Stimulated activated CD4-positive, alpha-beta T cell treated with anti-CD3 and anti-CD28 coated beads, Interleukin-15, amount 100 ng/mL, for 48 hours (primary cell): Measurements from ENCODE around the gene KRTAP1-4.
"Not testable (repeated sequence)": the region's sequence is repeated elsewhere in the genome, so short reads cannot be mapped to it uniquely, and the experiment has no call there.

Experiments used
- DNase-seq, 2 donors: peaks; one replicate each; pipeline ENCODE4 v3.0.0-alpha.2; 2020; ENCODE audit warnings: low read depth in 2 of 2

The KRTAP1-4 gene

GRCh38 chr17:41048441-41048840 is 18.4 kb upstream of the KRTAP1-4 start:
- no peak for DNase-seq

DNA sequence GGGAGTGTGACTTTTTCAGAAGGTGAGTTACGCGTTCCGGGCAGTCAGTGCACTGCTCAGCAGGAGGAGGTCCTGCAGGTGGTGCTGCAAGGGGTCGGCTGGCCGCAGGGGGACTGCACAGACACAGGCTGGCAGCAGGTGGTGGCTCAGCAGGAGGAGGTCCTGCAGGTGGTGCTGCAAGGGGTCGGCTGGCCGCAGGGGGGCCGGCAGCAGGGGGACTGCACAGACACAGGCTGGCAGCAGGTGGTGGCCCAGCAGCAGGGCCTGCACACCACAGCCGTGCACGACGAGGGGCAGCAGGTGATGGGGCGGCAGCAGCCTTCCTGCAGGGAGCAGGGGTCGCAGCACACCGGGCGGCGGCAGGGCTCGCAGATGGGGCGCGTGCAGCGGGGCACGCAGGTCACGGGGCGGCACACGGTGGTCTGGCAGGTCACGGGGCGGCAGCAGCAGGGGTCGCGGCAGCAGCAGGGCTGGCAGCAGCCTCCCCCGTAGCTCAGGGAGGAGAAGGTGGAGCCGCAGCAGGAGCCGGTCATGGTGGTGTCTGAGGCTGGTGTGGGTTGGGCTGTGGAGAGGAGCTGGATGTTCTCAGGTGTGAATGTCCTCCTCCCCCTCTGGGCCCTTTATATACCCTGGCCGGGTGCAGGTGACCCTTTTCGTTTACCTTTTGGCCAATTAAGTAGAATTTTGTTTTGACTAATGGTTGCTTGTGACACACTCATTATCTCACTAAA is 16.9 kb upstream of the KRTAP1-4 start, which contains the start of gene KRTAP2-1:
KRTAP2-1 (minus strand) TSS at position 582 of the 731 bp plus-strand sequence; CDS start at position 533, 49 bp downstream.
- DNase-seq: not testable (repeated sequence)

GRCh38 chr17:41042953-41043352 is 13.0 kb upstream of the KRTAP1-4 start:
- DNase-seq: no peak

DNA sequence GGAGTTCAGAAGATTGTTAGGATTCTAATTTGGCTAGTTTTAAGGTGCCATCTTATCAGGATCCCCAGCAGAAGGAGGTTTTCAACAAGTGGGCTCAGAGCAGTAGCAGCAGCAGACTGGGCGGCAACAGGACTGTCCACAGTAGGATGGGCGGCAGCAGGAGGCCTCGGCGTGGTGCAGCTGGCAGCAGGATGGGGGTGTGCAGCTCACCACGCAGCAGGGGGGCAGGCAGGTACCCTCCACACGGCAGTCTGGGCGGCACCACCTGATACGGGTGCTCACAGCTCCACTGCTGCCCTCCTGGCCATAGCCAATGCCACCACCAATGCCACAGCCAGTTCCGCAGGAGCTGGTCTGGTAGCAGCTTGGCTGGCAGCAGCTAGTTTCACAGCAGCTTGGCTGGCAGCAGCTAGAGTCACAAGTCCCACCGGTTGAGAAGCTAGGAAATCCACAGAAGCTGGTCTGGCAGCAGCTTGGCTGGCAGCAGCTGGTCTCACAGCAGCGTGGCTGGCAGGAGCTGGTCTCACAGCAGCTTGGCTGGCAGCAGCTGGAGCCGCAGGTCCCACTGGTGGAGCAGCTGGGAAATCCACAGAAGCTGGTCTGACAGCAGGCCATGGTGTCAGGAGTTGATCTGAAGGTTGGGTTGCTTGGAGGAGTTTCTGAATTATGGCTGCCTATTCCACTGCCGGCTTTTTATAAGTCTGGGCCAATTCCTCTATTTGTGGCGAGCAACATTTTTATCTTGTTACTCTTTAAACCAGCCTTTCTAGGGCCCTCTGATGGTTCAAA is 11.0 kb upstream of the KRTAP1-4 start, which contains the start of gene KRTAP1-1:
KRTAP1-1 (minus strand) TSS at position 668 of the 789 bp plus-strand sequence; CDS start at position 615, 53 bp downstream.
- DNase-seq: not testable (repeated sequence)

- no peak for DNase-seq
Observed at GRCh38 chr17:41037853-41038350, 7.9 kb upstream of the KRTAP1-4 start.

DNA sequence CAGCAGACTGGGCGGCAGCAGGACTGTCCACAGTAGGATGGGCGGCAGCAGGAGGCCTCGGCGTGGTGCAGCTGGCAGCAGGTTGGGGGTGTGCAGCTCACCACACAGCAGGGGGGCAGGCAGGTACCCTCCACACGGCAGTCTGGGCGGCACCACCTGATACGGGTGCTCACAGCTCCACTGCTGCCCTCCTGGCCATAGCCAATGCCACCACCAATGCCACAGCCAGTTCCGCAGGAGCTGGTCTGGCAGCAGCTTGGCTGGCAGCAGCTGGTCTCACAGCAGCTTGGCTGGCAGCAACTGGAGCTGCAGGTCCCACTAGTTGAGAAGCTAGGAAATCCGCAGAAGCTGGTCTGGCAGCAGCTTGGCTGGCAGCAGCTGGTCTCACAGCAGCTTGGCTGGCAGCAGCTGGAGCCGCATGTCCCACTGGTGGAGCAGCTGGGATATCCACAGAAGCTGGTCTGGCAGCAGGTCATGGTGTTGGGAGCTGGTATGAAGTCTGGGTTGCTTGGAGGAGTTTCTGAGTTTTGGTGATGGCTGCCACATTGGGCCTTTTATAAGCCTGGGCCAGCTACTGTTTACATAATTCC is 4.4 kb upstream of the KRTAP1-4 start, which contains the start of gene KRTAP1-3:
KRTAP1-3 (minus strand) TSS at position 529 of the 590 bp plus-strand sequence; CDS start at position 476, 53 bp downstream.
- DNase-seq: not testable (repeated sequence)

DNA sequence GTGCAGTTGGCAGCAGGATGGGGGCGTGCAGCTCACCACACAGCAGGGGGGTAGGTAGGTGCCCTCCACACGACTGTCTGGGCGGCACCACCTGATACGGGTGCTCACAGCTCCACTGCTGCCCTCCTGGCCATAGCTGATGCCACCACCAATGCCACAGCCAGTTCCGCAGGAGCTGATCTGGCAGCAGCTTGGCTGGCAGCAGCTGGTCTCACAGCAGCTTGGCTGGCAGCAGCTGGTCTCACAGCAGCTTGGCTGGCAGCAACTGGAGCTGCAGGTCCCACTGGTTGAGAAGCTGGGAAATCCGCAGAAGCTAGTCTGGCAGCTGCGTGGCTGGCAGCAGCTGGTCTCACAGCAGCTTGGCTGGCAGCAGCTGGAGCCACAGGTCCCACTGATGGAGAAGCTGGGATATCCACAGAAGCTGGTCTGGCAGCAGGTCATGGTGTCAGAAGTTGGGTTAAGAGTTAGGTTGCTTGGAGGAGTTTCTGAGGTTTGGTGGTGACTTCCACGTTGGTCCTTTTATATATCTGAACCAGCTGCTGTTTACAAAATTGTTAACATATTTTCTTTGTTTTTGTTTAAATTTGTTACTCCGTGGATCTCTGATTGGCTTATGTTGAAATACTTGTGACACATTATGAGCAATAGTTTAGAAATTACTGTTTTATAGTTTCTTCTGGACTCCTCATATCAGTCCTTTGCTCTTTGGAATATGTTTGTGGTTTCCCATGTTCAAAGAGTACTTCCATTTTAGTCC is 3.1 kb downstream of the KRTAP1-4 start, which contains the start of gene KRTAP1-5:
KRTAP1-5 (minus strand) TSS at position 494 of the 757 bp plus-strand sequence; CDS start at position 441, 53 bp downstream.
- DNase-seq: no peak

DNA sequence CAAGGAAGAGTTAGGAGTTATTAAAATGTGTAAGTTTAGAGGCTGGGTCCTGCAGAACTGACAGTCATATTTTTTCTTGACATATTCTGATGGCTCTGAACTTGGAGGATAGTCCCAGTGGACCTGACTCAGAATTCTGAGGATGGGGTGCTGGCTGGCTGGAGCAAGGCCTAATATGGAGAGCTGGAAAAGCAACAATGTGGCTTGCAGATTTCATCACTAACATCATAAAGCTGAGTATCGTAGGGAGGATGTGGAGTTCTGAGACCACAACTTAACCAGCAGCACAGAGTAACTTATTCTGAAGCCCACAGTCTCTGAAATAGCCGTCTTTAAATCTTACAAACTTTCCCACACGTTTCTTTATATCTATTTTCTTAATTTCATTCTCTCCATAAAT is 5.3 kb downstream of the KRTAP1-4 start:
- no peak for DNase-seq

DNA sequence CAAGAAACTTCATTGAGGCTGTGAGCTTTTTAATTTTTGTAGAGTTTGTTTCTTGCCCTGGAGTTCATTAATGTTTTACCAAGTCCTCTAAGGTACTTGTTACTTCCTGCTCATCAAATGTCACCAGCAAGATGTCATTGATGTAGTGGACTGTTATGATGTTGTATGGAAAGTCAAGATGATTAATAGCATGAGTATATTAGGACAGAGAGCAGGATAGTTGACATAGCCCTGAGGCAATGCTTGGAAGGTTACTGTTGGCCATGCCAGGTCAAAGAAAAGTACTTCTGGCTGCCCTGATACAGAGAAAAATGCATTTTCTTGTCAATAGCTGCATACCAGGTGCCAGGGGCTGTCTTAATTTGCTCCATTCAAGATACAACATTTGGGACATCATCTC is 9.7 kb downstream of the KRTAP1-4 start:
- DNase-seq: no peak

DNA sequence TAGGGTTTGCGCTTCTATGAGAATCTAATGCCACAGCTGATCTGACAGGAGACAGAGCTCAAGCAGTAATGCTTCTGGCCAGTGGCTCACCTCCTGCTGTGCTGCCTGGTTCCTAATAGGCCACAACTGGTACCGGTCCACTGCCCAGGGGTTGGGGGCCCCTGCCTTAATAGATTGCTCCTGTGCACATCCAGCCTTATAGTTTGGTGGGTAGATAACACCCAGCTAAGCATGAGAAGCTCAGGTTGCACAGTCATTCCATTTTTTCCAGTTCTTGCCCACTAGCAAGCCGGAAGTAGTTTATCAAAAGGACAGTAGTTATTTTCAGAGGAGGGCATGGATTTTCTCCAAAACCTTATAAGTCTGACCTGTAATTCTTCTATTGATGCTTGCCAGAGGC is 10.6 kb downstream of the KRTAP1-4 start:
- no peak for DNase-seq

DNA sequence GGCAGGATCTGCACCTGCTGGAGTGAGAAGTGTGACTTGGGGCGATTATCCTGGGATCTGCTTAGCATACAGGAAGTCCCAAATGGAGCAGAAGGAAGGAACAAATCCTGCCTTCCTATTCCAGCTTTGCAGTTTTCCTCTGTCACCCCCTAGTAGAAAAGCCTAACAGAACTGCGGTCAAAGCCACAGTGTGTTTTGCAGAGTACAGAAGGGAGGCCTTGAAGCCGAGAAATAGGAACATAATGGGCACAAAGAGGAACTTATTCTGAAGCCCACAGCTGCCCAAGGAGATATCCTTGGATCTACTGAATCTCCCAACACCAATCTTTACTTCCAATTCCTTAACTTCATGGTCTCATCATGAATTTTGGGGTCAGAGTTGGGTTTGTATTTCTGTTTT is 11.5 kb downstream of the KRTAP1-4 start:
- DNase-seq: no peak

GRCh38 chr17:41016578-41017215 is 13.3 kb downstream of the KRTAP1-4 start:
- no peak for DNase-seq

DNA sequence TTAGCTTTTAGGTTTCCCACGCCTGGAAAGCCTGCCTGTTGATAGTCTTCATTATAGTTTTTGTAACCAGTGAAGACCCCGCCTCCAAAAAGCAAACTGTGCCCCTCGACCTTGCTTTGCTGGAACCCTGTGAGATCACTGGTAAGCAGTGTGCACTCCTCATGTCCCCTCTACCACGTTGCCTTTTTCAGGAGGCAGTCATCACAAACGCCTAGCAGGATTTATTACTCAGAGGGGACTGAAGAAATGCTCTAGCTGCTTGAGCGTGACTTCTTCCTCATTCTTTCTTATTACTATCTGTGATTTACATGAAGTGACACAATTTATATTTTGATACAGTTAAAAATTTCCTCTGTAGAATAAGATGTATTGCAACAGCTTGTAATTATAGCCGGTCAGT is 14.5 kb downstream of the KRTAP1-4 start:
- no peak for DNase-seq

GRCh38 chr17:41013606-41014005 is 16.4 kb downstream of the KRTAP1-4 start:
- DNase-seq: no peak

DNA sequence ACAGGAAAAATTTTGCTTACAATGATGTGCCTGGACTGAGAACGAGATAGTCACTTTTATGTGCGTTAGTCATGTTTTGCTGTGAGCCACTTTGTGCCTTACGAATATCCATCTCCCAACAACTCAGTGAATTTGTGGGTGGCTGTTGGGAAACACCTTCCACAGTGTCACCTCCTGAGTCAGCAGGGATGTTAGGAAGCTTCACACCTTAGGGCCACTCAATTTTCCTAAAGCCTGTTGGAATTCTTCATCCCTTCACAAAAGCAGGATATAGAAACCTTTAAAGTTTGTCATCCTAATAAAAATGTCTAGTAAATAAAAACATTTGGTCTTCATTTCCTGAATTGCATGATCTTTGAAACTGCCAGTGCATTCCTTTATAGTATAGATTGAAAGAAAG is 16.8 kb downstream of the KRTAP1-4 start:
- no peak for DNase-seq

DNA sequence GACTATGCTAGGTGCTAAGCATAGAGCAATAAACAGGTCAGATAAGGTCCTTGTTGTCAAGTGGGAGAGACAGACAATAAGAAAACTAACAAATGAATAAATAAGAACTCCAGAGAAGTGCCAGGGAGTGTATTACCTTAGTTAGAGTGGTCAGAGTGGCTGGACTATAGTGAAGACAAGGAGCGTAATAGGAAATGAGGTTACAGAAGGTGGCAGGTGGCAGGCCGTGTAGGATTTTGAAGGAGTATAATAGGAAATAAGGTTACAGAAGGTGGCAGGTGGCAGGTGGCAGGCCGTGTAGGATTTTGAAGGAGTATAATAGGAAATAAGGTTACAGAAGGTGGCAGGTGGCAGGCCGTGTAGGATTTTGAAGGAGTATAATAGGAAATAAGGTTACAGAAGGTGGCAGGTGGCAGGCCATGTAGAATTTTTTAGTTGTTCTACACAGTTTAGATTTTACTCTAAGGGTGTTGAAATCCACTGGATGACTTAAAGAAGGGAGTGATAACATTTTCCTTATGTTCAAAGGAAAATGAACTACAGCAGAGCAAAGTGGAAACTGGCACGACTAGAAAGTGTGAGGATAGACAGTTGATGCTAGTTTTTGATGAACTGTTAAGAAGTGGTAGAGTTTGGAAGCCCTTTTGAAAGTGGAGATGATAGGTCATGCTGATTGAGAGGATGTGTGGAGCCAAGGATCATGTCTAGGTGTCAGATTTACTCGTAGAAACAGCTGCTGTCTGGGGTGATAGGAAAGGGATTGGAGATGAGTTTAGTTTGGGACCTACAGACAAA is 17.5 kb downstream of the KRTAP1-4 start:
- DNase-seq: no peak

GRCh38 chr17:41010441-41010840 is 19.6 kb downstream of the KRTAP1-4 start:
- DNase-seq: no peak

DNA sequence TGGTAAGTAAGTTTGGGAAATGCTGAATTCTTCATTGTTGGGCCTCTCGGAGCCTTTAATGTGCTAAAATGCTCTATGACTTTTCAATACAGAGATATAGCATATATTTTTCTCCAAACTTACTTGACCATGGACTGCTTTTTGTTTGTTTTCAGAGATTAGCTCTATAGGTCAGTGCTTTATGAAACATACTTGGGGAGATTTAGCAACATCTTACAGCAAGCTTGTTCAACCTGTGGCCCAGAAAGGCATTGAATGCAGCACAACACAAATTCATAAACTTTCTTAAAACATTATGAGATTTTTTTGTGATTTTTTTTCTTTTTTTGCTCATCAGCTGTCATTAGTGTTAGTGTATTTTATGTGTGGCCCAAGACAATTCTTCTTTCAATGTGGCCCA is 20.1 kb downstream of the KRTAP1-4 start:
- no peak for DNase-seq

- no peak for DNase-seq
Observed at GRCh38 chr17:41009301-41009760, 20.7 kb downstream of the KRTAP1-4 start.

DNA sequence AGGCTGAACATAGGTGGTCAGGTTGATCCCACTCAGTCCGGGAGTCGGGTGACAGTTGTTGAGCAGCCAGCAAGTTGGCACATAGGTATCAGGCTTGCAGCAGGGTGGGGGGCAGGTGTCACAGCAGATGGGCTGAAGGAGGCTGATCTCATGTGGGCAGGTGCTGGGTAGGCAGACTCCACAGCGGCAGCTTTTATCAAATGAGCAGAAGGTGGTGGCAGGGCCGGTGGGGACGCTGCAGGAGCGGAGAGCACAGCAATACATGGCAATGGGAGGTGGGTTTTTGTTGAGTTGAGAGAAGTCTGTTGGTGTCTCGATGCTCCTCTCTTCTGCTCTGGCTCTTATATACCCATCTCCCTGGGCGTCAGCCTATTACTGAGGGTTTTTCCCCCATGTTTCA is 21.2 kb downstream of the KRTAP1-4 start, which contains the start of gene KRTAP3-1:
KRTAP3-1 (minus strand) TSS at position 318 of the 400 bp plus-strand sequence; CDS start at position 264, 54 bp downstream.
- DNase-seq: no peak
